Spleen (tissue), 11 donors: ENCODE data around the gene SHTN1. TPM values are rescaled to one million over a fixed set of nuclear protein-coding genes. Genes with fewer than 3 reads are reported as not detected.

Source experiments
- DNase-seq: peaks from one replicate; pipeline ENCODE4 v3.0.0-alpha.2; 2020
- H3K27ac ChIP-seq, 8 donors: fragments of 200-600 bp; sonication (generic) in 7 of 8; 1 replicate in 4 of 8; 2 replicates in 4 of 8; pipeline versions ENCODE4 v1.5.0 to v1.8.0; 2016 to 2021; ENCODE audit warnings: inconsistent platforms in 4 of 8, mild to moderate bottlenecking in 4 of 8, moderate library complexity in 1 of 8
- H3K27me3 ChIP-seq, 7 donors: fragments of 200-600 bp; sonication (generic) in 6 of 7; replicated peaks in 1 of 7; 1 replicate in 4 of 7; 2 replicates in 3 of 7; pipeline versions ENCODE4 v1.5.0 to v1.8.0; 2016 to 2021; ENCODE audit warnings: inconsistent platforms in 3 of 7, mild to moderate bottlenecking in 1 of 7
- H3K36me3 ChIP-seq, 6 donors: fragments of 200-600 bp; sonication (generic) in 5 of 6; 1 replicate in 4 of 6; 2 replicates in 2 of 6; pipeline versions ENCODE4 v1.5.0 to v1.8.0; 2016 to 2021; ENCODE audit warnings: inconsistent platforms in 2 of 6
- H3K4me1 ChIP-seq, 6 donors: fragments of 200-600 bp; sonication (generic) in 5 of 6; 1 replicate in 3 of 6; 2 replicates in 3 of 6; pipeline versions ENCODE4 v1.5.0 to v1.8.0; 2016 to 2021; ENCODE audit warnings: inconsistent platforms in 3 of 6
- H3K4me3 ChIP-seq, 8 donors: fragments of 200-600 bp; sonication (generic) in 7 of 8; 1 replicate in 4 of 8; 2 replicates in 4 of 8; pipeline versions ENCODE4 v1.5.0 to v1.8.0; 2016 to 2021; ENCODE audit warnings: inconsistent platforms in 4 of 8, mild to moderate bottlenecking in 4 of 8, moderate library complexity in 2 of 8
- H3K9me3 ChIP-seq, 8 donors: fragments of 200-600 bp; sonication (generic) in 7 of 8; 1 replicate in 4 of 8; 2 replicates in 4 of 8; pipeline versions ENCODE4 v1.5.0 to v1.8.0; 2016 to 2021; ENCODE audit warnings: inconsistent platforms in 4 of 8
- CTCF ChIP-seq, 11 experiments: fragments of 200-600 bp in 7 of 11; fragments of 450-650 bp in 4 of 11; sonication (generic) in 4 of 11; IDR thresholded peaks in 8 of 11; conservative IDR thresholded peaks in 3 of 11; 1 replicate in 7 of 11; 2 replicates in 4 of 11; pipeline versions ENCODE4 v1.4.0 to v1.8.0; 2016 to 2021; ENCODE audit warnings: antibody characterized with exemption in 11 of 11, inconsistent platforms in 4 of 11, mild to moderate bottlenecking in 1 of 11
- POLR2A ChIP-seq, 3 donors: fragments of 450-650 bp; IDR thresholded peaks; one replicate each; pipeline ENCODE4 v1.5.1; 2017; ENCODE audit warnings: antibody characterized with exemption in 3 of 3, mild to moderate bottlenecking in 1 of 3
- POLR2AphosphoS5 ChIP-seq, 3 donors: sonication (generic); formaldehyde crosslinking; IDR thresholded peaks; one replicate each; pipeline ENCODE4 v1.5.1; 2017; ENCODE audit warnings: antibody characterized with exemption in 3 of 3
- WGBS, 5 donors: extraction: QIAGEN DNeasy Blood & Tissue Kit in 3 of 5; methylation state at CpG; one replicate each; pipeline versions ENCODE4 v1.1.5 to v1.1.7; 2013 to 2018; 5-methylcytosine and 5-hydroxymethylcytosine counted together
- intact Hi-C: fragments of 100-400 bp; cut with DNase I; formaldehyde crosslinking; loops from one replicate; pipeline ENCODE4 v1.15.0; 2023; ENCODE audit warnings: low total_unique reads
- polyA plus RNA-seq, 3 donors: library from polyadenylated mRNA; stranded (reverse); fragments of 200-250 nt; gene quantifications; one replicate each; pipeline ENCODE4 v1.2.1, GENCODE V29; 2013
- total RNA-seq, 7 donors: library from RNA; depleted of rRNA in 3 of 7; stranded (reverse); fragments of >200 nt in 3 of 7; fragmentation: NEBNext Ultra II Directional in 4 of 7; extraction: Animal tissue kit (Norgen Biotek cat#: 25700) in 4 of 7; gene quantifications; one replicate each; pipeline versions ENCODE4 v1.1.0 to v1.2.1, GENCODE V29; 2016 to 2021
- donor health status: healthy with polysubstance abuse.
- donor health status: DM: no; HTN: no; CAD: no; lungs with moderate emphysema.
- donor health status: DM: no; HTN: no; CAD: no.
- donor health status: Bipolar disorder and iron deficiency.
- donor health status: healthy.
- donor health status: DM: no; HTN: no; CAD: no.
- donor health status: DM: yes; HTN: yes; CAD: no.

Gene SHTN1
- total and polyA plus RNA-seq, 10 donors = 2.9 to 28.3 (median 14.7) TPM

GRCh38 chr10:116866066-116866465 lies 138.9 kb downstream of the SHTN1 start:
- DNase-seq = no peak
- Histone ChIP-seq H3K9me3 (no peaks in the 10 kb centered on the region), H3K4me3 (no peak overlapping the region), H3K27me3 (no peaks in the 10 kb centered on the region), H3K4me1 (no peaks in the 10 kb centered on the region), H3K27ac (no peak overlapping the region), H3K36me3 (no peaks in the 10 kb centered on the region)
- intact Hi-C loops = no loop called here
- no peak for TF ChIP-seq POLR2AphosphoS5 (IDR thresholded peaks at IDR 0.05)
- no peak for TF ChIP-seq CTCF (IDR thresholded peaks at IDR 0.05 in 8 of 11, conservative IDR thresholded peaks at IDR 0.05 in 3 of 11)
- TF ChIP-seq POLR2A (IDR thresholded peaks at IDR 0.05) = no peak
- 68 to 74% (median 70%) methylated on average over 2 of the region's 2 CpGs for WGBS, 5 donors

GRCh38 chr10:116864436-116864835 lies 140.6 kb downstream of the SHTN1 start:
- no peaks in the 10 kb centered on the region for H3K9me3 ChIP-seq
- WGBS, 5 donors = 86 to 95% (median 90%) methylated on average over 4 of the region's 4 CpGs
- TF ChIP-seq CTCF (IDR thresholded peaks at IDR 0.05 in 8 of 11, conservative IDR thresholded peaks at IDR 0.05 in 3 of 11) = no peak
- TF ChIP-seq POLR2AphosphoS5 (IDR thresholded peaks at IDR 0.05) = no peak
- no peak for TF ChIP-seq POLR2A (IDR thresholded peaks at IDR 0.05)
- intact Hi-C loops = no loop called here
- H3K27me3 ChIP-seq = peaks cover 0 to 4% (median 0%) of the 10 kb centered on the region in 7 donors
- H3K4me1 ChIP-seq = no peaks in the 10 kb centered on the region
- no peak for DNase-seq
- no peak overlapping the region for H3K4me3 ChIP-seq
- H3K36me3 ChIP-seq = no peaks in the 10 kb centered on the region
- no peak overlapping the region for H3K27ac ChIP-seq

- Histone ChIP-seq H3K27ac (no peak overlapping the region), H3K4me3 (no peak overlapping the region), H3K4me1 (no peaks in the 10 kb centered on the region), H3K27me3 (peaks cover 0 to 4% (median 0%) of the 10 kb centered on the region in 7 donors), H3K9me3 (peaks cover 0 to 20% (median 14%) of the 10 kb centered on the region in 8 donors), H3K36me3 (no peaks in the 10 kb centered on the region)
- no peak for DNase-seq
- TF ChIP-seq POLR2AphosphoS5 (IDR thresholded peaks at IDR 0.05) (no peak), CTCF (IDR thresholded peaks at IDR 0.05 in 8 of 11, conservative IDR thresholded peaks at IDR 0.05 in 3 of 11) (no peak), POLR2A (IDR thresholded peaks at IDR 0.05) (no peak)
- WGBS, 5 donors = 47 to 85% (median 81%) methylated on average over 2 of the region's 2 CpGs
- intact Hi-C loops = no loop called here
Observed at GRCh38 chr10:116861796-116862195, 143.2 kb downstream of the SHTN1 start.

GRCh38 chr10:116857156-116857555 lies 147.8 kb downstream of the SHTN1 start:
- peaks cover 0 to 20% (median 14%) of the 10 kb centered on the region in 8 donors for H3K9me3 ChIP-seq
- no peaks in the 10 kb centered on the region for H3K4me1 ChIP-seq
- H3K27me3 ChIP-seq = peaks cover 0 to 4% (median 0%) of the 10 kb centered on the region in 7 donors
- no peak overlapping the region for H3K4me3 ChIP-seq
- TF ChIP-seq CTCF (IDR thresholded peaks at IDR 0.05 in 8 of 11, conservative IDR thresholded peaks at IDR 0.05 in 3 of 11) = no peak
- TF ChIP-seq POLR2AphosphoS5 (IDR thresholded peaks at IDR 0.05) = no peak
- no peak for TF ChIP-seq POLR2A (IDR thresholded peaks at IDR 0.05)
- no peak overlapping the region for H3K27ac ChIP-seq
- no peaks in the 10 kb centered on the region for H3K36me3 ChIP-seq
- no peak for DNase-seq
- intact Hi-C loops = no loop called here
- WGBS, 5 donors = 84 to 93% (median 90%) methylated on average over 3 of the region's 3 CpGs
